ENCODE data around the gene ERVV-1.
"Not testable (repeated sequence)": the region's sequence is repeated elsewhere in the genome, so short reads cannot be mapped to it uniquely, and the experiment has no call there.

DNA sequence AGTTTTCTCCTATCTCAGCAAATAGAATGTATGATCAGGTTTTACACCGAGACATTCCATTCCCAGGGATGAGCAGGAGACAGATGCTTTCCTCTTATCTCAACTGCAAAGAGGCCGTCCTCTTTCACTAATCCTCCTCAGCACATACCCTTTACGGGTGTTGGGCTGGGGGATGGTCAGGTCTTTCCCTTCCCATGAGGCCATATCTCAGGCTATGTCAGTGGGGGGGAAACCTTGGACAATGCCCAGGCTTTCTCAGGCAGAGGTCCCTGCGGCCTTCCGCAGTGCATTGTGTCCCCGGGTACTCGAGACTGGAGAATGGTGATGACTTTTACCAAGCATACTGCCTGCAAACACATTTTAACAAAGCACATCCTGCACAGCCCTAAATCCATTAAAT is 14.6 kb downstream of the ERVV-1 start:
- TF ChIP-seq, protein P1, sequence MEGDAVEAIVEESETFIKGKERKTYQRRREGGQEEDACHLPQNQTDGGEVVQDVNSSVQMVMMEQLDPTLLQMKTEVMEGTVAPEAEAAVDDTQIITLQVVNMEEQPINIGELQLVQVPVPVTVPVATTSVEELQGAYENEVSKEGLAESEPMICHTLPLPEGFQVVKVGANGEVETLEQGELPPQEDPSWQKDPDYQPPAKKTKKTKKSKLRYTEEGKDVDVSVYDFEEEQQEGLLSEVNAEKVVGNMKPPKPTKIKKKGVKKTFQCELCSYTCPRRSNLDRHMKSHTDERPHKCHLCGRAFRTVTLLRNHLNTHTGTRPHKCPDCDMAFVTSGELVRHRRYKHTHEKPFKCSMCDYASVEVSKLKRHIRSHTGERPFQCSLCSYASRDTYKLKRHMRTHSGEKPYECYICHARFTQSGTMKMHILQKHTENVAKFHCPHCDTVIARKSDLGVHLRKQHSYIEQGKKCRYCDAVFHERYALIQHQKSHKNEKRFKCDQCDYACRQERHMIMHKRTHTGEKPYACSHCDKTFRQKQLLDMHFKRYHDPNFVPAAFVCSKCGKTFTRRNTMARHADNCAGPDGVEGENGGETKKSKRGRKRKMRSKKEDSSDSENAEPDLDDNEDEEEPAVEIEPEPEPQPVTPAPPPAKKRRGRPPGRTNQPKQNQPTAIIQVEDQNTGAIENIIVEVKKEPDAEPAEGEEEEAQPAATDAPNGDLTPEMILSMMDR (IDR thresholded peaks at IDR 0.05) = not testable (repeated sequence)
- not testable (repeated sequence) for TF ChIP-seq POLR2AphosphoS5 (IDR thresholded peaks at IDR 0.05)

Measured in breast epithelium (tissue), 3 donors.